Hindlimb muscle (tissue), 1 donor: ENCODE measurements around the gene LRFN2. TPM values are rescaled to one million over a fixed set of nuclear protein-coding genes. Genes with fewer than 3 reads are reported as not detected.

Experiments
- DNase-seq: peaks from one replicate; pipeline ENCODE4 v3.0.0-alpha.2; 2013
- polyA plus RNA-seq: library from polyadenylated mRNA; unstranded; fragments of 120-200 nt; gene quantifications from one replicate; pipeline ENCODE4 v1.2.1, GENCODE V29; 2013; ENCODE audit not compliant: insufficient read length

Gene LRFN2
- polyA plus RNA-seq, 1 donor = 0.08 TPM

DNA sequence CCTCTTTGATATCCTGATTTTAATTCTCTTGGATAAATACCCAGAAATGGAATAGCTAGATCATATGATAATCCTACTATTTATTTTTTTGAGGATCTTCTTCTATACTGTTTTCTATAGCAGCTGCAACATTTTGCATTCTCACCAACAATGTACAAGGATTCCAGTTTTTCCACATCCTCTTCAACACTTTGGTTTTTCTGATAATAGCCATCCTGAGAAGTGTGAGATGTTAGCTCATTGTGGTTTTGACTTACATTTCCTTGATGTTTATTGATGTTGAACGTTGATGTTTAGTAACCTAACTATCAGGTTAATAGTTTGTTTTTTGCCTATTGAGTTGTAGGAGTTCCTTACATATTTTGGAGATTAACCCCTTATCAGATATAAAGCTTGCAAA is 217.3 kb downstream of the LRFN2 start:
- DNase-seq = no peak

GRCh38 chr6:40369042-40369441 is 218.1 kb downstream of the LRFN2 start:
- DNase-seq = no peak

GRCh38 chr6:40362859-40363258 is 224.3 kb downstream of the LRFN2 start:
- DNase-seq = no peak

GRCh38 chr6:40359808-40360207 is 227.4 kb downstream of the LRFN2 start:
- DNase-seq = no peak

GRCh38 chr6:40358473-40359460 is 228.4 kb downstream of the LRFN2 start:
- no peak for DNase-seq

DNA sequence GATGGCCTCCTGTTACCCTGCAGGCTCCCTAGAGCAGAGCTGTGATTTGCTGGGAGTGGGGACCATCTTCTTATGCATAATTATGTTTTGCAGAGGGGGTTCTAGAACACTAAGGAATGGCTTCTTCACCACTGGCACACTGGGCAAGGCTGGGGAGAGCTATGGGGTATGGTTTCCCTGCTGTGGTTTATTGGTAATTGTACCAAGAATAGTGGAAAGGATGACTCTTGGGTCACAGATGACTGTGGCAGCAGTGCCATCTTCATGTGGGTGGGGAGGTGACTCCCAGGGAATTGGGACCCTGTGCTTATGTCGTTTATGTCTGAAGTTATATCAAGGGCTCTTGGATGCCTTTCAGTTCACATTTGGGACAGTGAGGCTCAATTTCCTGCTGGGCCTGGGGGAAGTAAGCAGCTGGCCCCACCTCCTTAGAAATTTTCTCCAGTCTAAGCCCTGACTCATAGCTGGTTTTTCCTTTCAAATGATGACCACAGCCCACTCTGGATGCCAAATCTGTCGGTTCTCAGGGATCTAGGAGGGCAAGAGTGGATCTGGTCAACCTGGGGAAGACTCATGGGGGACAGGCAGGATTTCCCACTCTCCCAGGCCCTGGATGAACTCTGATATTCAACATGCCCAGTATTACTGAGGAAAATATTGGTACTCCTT is 230.8 kb downstream of the LRFN2 start:
- DNase-seq = no peak

DNA sequence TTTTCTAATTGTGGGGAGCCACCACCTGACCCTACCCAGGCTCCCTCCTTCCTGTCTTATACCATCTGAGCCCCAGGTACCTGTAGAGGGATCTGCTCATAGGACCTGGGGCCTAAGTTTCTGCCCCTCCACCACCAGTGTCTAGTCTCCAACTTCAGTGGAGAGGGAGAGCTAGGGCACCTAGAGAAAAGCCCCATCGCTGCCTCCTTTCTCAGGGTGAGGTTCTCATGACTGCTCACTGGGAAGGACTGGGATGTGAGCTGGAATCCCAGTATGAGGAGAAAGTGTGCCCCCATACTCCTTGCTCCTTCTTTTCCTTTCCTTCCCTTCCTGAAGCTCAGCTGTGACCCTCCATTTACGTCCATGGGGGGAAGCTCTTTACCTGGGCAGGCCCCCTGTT is 231.6 kb downstream of the LRFN2 start:
- no peak for DNase-seq

- no peak for DNase-seq
Observed at GRCh38 chr6:40355066-40355465, 232.1 kb downstream of the LRFN2 start.

DNA sequence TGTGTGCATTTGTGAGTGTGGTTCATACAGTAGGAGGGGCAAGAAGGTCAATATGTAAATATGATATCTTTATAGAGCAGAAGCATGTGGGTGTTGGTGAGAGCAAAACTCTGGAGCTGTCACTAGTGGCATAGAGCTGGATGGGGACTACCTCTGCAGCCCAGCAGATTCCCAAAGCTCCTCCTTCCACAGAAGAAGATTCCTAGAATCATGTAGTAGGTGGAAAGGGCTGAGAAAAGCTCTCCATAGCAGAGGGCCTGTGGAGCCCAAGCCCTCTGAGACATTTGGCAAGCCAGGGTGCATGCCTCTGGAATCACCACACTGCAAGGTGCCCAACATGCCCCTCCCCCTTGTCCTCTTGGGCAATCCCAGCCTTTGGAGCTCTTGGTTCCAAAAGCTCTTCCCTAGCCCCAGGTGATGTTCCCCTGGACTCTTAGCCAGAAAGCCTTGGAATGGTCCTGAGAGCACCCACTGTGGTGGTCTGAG is 233.2 kb downstream of the LRFN2 start:
- no peak for DNase-seq

- DNase-seq = no peak
Observed at GRCh38 chr6:40353197-40353966, 233.8 kb downstream of the LRFN2 start.

DNA sequence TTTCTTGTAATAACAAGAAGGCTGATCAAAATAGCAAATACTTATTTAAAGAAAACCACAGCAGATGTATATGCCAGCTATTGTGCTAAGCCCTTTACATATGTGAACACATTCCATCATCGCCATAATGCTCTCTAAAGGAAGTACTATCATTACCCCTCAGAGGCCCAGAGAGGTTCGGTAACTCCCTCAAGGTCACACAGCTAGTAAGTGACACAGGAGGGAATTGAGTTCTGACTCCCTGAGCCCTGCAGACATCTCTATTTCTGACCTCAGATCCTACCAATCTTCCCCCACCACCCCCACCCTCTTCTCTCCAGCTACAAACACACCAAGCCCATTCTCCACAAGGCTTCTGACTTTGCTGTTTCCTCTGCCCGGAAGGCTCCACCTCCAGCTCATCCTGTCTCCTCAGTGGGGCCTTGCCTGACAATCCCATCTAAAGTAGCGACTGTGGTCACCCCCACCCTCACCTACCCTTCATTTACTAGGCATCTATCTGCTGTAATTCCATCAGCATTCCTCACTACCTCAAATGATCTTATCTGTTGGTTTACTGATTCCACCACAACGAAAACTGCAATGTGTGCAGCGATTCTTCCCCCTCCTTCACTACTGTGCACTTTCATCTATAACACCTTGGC is 234.5 kb downstream of the LRFN2 start:
- no peak for DNase-seq

- DNase-seq = no peak
Observed at GRCh38 chr6:40352006-40352405, 235.2 kb downstream of the LRFN2 start.

GRCh38 chr6:40350747-40351217 is 236.4 kb downstream of the LRFN2 start:
- no peak for DNase-seq

DNA sequence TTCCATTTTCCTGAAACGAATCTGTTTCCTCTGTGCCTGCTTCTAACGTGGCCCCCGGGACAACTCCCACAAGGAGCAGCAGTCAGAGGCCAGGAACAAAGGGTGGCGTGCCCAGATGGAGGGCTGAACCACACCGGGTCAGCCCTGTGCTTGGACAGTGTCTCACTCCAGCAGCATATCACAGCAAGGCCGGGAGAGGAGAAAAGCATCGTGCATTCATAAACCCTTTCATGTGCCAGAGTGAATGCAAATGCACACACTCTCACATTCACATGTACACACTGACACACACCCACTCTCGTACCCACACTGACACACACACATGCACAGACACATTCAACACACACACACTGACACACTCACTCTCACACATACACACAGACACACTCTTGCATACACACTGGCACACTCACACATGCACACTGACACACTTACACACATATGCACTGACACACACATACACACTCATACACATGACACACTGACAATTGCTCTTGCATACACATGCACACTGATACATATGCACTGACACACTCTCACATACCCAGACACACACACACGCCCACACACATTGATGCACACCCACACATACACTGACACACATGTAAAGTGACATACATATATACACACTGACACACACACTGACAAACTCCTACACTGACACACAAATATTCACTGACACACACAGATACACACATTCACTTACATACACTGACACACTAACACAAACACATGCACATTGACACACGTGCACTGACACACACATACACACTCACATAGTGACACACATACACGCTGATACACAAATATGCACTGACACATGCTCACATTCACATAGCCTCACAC is 237.0 kb downstream of the LRFN2 start:
- DNase-seq = no peak

DNA sequence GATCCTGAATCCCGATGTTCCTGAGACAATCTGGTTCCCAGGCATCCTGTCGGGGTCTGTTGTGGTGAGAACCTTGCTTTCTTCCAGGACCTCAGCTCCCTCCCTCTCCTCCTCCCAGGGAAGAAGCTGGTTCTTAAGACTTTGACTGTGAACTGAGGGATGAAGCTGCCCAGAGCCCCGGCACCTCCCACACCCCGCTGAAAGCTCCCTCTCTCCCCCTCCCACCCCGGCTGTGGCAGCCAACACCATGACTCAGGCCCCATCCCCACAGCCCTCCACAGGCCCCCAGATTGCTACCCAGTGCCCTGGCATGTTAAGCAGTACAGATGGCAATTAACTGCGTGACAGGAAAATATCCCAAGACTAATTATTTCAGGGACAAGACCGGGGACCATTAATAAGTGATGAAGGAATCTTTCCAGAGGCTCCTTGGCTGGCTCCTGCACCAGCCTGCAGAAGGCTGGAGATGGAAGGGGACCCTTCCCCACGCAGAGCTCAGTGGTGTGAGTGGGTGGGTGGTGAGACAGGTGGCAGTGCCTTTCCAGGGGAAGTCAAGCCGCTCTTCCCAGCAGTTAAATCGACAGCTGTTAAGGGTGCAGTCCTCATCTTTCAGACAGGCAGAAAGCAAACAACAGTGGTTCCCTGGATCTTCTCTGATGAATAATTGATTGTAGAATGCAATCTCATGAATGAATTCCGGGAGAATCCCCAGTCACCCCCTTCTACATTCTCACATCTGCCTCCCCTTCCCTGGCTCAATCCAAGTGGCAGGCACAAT is 237.9 kb downstream of the LRFN2 start:
- no peak for DNase-seq

DNA sequence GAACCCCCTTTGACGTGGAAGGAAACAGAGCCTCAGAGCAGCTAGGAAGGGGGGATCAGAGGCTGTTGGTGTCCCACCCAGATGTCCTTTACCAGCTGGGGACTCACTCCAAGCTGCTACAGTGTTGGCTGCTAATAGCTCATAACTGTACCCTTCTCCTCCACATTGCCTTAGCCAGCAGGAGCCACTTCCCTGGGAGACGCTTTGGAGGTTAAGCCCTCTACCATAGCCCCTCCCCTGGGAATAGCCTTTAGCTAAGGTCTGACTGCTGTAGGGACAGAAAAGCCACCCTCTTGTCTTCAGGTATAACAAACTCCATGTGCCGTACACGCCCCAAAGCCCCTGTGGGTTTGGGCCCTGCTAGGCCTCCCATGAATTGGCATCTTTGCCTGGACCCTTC is 238.6 kb downstream of the LRFN2 start:
- no peak for DNase-seq

DNA sequence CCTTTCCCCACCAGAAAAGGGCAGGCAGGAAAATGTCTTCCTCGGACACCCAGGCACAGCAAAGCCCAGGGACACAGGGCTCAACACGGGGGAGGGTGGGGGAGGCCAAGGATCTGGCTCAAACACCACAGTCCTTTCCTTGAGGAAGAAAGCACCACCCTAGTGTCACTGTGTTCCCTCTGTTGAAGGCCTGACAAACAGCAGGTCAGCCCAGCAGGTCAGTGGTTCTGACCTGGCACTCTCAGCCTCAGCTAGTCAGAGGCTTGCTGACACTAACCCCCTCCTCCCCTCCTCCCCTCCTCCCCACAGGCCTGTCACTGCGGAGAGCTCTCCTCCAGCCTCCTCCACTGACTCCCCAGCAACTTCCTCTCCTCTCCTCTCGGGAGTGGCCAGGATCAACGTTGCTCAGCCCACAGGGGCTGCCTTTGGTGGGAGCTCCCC is 239.6 kb downstream of the LRFN2 start:
- DNase-seq = no peak

GRCh38 chr6:40346246-40346645 is 240.9 kb downstream of the LRFN2 start:
- DNase-seq = no peak

- DNase-seq = no peak
Observed at GRCh38 chr6:40344566-40345167, 242.5 kb downstream of the LRFN2 start.
